GM18505 (cell line): ENCODE measurements around the gene PNMA8B.

Experiments
- ATAC-seq: cut with Tn5 transposase; IDR thresholded peaks from one replicate; pipeline ENCODE4 v1.9.1; 2021; ENCODE audit not compliant: unreplicated experiment
- POLR2A ChIP-seq: IDR thresholded peaks from 4 replicates; pipeline ENCODE4 v1.6.1; 2011; ENCODE audit warnings: borderline replicate concordance; ENCODE audit not compliant: insufficient read depth, insufficient read length; ENCODE audit errors: extremely low read depth

The PNMA8B gene

DNA sequence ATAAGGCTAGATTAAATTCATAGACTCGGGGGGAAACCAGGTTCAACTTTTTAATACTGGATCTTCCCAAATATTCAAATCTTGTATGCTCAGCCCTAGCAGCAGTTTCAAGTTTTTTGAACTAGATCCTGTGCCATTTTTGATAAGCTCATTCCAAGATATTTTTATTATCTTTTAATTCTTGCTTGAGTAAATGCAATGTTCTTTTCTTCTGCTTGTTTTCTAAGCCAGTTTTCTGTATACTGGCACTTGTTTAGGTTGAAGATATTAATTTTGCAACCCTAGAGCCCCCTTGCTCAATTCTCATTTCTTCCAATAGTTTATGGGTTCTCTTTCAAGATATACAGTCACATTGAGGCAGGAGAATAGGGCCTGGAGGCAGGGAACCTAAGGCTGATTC is 53.8 kb downstream of the PNMA8B start:
- TF ChIP-seq POLR2A = no peak
- ATAC-seq = no peak
